Stimulated activated CD4-positive, alpha-beta T cell treated with anti-CD3 and anti-CD28 coated beads, Interleukin-15, amount 100 ng/mL, for 48 hours (primary cell): ENCODE data around the gene MSANTD1.

Experiments
- DNase-seq, 2 donors: peaks; one replicate each; pipeline ENCODE4 v3.0.0-alpha.2; 2020; ENCODE audit warnings: low read depth in 2 of 2

The MSANTD1 gene

DNA sequence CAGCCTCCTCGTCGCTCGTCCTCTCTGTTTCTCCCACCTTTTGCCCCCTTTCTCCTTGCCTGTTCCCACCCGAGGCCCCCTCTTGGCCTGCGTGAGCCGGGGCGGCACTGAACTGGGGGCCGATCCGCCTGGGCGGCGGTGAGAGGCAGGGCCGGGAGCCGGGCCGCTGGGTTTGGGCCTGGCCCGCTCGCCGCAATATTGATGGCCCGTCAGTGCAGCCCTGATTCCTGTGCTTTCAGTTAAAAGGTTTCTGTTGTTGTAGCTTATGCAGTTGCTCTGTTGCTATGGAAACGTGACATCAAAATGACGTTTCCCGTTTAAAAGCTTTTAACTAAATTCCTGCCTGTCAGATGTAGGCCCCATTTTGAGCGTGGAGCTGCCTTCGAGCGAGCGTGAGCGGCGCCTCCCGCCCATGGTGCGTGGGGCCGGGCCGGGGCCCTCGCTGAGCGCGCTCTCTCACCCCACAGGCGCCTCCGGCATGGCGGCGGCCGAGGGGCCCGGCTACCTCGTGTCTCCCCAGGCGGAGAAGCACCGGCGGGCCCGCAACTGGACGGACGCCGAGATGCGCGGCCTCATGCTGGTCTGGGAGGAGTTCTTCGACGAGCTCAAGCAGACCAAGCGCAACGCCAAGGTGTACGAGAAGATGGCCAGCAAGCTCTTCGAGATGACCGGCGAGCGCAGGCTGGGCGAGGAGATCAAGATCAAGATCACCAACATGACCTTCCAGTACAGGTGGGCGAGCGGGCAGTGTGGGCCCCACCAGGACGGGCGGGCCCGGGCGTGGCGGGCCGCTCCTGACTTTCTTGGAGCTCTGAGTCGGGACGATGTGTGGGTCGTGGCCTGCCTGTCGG is at the start of gene MSANTD1:
Gene MSANTD1 (plus strand): TSS at position 349 of the 851 bp plus-strand sequence. CDS start 64 bp downstream, at position 413.
- no peak for DNase-seq

GRCh38 chr4:3199653-3200422 is 49.1 kb upstream of the MSANTD1 start:
- DNase-seq: no peak

DNA sequence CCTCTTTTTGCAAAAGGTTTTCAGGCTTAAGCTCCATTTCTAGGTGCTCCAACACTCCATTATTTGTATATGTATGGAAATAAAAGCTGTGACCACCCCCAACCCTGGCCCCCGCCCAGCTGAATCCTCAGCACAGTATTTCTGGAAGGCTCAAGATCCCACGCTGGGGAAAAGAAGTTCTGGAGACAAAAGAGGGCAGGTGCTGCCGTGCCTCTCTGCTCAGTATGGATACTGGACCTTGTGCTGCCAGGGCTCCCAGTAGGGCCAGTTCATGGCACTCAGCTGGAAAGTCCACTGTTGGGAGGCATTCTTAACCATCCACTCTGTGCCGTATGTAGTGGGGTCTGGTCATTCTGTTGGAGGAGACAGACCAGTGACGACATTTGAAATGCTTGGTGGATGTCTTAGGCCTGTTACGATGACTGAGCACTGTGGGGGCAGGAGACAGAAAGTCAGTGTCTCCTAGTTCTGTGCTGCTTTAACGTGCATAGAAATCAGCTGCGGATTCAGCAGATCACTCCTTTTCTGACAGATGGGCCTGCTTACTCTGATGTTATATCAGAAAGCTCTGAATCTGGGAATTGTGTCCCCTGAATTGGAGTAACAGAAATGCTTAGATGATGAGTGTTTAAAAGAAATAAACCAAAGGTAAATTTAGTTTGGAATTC is 48.4 kb upstream of the MSANTD1 start:
- DNase-seq: no peak

DNA sequence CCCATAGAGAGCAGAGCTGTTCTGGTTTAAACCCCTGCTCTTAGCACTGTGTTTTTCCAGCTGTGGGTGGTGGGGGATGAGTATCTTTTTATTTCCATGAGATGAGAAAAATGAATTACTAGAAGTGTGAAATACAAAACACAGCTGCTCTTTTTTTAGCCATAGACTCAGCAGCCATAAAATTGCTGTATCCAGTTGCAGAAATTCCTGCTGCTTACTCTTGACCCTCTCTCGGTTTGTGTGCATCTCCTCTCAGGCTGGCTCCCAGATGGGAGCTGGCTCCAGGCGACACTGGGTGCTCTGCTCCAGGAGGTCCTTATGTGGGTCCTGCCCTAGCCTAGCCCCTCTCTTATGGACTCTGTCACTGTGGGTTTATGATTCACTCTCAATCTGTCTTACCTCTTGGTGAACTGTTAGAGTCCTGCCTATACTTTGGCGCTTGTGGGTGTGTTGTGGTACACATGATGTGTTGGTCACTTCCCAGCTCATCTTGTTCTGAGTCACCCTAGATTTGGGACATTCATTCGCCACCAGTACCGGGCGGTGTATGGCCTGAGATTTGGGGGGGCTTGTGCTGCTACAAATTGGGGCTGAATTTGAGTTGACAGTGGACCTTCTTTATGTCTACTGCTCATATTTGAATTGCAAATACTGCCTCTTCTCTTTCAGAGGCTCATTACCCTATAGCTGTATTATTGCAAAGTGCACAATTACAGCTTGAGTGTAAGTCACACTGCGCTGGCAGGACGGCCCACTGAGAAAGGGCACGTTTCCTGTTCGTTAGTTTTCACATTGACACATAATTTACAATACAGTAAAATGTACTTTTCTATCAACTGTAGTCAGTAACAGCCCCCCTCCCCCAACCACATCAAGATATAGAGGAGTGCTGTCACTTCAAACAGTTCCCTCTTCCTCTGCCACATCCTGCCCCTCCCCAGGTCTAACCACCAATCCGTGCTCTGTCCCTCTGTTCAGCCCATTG is 46.9 kb upstream of the MSANTD1 start:
- DNase-seq: peak; percentile 51 to 59

- peak; percentile 20 to 38 for DNase-seq
These were observed 45.8 kb upstream of the MSANTD1 start for GRCh38 chr4:3202836-3203820.

DNA sequence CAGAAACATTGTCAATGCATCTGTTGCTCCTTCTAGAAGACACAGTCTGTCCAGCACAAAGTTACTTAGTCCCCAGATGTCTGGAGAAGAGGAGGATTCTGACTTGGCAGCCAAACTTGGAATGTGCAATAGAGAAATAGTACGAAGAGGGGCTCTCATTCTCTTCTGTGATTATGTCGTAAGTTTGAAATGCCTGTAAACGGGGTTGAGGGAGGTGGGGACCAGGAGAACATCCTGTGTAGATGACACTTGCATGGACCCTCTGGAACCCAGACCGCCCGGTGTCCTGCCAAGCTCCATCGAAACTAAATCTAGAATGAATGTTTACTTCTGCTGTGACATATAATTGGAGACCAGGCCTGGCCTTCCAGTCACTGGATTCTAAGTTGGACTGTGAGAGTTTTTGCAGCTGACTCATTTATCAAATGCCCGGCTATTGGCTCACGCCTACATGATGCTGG is 45.0 kb upstream of the MSANTD1 start:
- DNase-seq: no peak

- no peak for DNase-seq
These were observed 43.0 kb upstream of the MSANTD1 start for GRCh38 chr4:3205995-3206394.

- no peak for DNase-seq
These were observed 42.4 kb upstream of the MSANTD1 start for GRCh38 chr4:3206439-3207100.

DNA sequence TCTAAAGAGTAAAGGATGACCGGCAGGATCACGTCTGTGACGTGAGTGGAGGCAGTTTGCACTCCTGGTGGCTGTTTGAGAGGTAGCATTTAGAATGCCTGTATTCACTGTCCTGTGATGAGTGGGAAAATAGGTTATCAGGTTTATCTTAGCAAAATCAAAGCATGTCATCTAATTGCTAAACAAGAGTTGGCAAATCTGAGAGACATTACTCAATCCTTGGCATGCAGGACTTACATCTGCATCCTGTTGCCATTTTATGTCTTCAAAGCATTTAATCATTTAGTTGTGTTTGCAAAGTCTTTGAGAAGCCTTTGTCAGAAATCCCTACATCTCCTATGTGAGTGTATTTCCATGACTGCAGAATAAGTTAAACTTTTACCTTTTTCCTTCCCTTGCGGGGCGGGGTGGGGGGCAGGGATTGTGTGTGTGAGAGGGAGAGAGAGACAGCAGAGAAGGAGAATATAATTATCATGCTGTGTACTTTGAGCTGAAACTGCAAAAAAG is 41.4 kb upstream of the MSANTD1 start:
- no peak for DNase-seq

GRCh38 chr4:3208826-3209225 is 40.1 kb upstream of the MSANTD1 start:
- no peak for DNase-seq

- DNase-seq: no peak
These were observed 39.2 kb upstream of the MSANTD1 start for GRCh38 chr4:3209551-3210325.

DNA sequence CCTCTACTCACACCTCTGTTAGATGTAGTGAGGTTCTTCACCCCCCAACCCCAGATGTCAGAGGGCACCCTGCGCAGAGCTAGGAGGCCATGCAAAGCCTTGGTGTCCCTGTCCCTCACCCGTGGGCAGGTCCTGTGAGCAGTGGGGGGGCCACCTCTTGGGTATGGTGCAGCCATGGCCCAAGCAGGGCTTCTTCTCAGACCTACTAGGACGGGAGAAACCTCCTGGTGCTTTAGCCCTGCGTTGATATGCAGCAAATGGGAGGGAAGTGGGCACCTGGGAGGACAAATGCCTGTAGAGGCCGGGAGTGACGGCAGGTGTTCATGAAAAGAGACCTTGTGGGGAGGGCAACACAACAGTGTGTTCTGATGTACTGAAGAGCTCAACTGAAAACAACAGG is 38.5 kb upstream of the MSANTD1 start:
- no peak for DNase-seq

GRCh38 chr4:3211866-3212265 is 37.1 kb upstream of the MSANTD1 start:
- no peak for DNase-seq

- no peak for DNase-seq
These were observed 36.4 kb upstream of the MSANTD1 start for GRCh38 chr4:3212391-3213105.

DNA sequence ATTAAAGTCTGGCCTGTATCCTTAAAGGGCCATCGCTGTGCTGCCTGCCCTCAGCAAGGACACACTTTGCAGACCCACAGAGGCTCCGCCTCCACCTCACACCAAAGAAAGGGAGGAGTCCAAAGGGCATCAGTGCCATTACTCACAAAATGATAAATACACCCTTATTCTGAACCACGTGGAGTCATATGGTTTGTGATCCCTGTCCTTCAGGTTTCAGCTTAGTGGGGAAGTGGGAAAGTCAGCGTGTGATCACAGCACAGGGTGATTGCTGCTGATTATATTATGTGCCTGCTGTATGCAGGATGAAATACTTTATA is 35.9 kb upstream of the MSANTD1 start:
- DNase-seq: no peak

GRCh38 chr4:3213661-3214250 is 35.2 kb upstream of the MSANTD1 start:
- DNase-seq: no peak

DNA sequence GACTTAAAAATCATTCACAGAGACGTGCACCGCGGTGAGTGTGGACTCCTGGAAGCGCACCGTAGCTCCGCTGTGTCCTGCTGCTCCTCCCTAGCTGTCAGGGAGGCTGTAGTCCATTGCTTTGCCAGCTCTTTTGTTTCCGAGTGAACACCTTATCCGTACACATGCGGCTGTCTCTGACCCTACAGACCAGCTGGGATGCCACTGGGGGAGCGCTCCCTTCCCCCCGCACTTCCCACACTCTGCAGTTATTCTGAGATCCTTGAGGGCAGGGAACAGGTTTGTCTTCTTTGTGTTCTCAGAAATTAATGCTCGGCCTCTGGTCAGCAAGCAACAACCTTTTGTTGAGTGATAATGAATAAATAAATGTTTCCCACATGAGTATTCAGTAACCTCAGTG is 33.7 kb upstream of the MSANTD1 start:
- DNase-seq: no peak
